GM12892 (cell line): ENCODE measurements around the gene HDAC10.

Experiments
- POLR2A ChIP-seq: IDR thresholded peaks from 2 replicates; pipeline ENCODE4 v1.6.1; 2011; ENCODE audit warnings: low read depth, low read length, control low read depth
- TAF1 ChIP-seq: IDR thresholded peaks from 2 replicates; pipeline ENCODE4 v1.6.1; 2011; ENCODE audit warnings: low read depth, mild to moderate bottlenecking, control low read depth, low read length, borderline replicate concordance

GRCh38 chr22:50253046-50253915 lies 2.2 kb upstream of the HDAC10 start:
- no peak for TF ChIP-seq TAF1
- no peak for TF ChIP-seq POLR2A
